NCI-H345 treated with DMSO at 0.1 percent for 48 hours (cell line): ENCODE results near the gene COL13A1.

ENCODE experiments used
- DNase-seq: peaks from one replicate; lab custom pipeline; 2025; ENCODE audit not compliant: unreplicated experiment; lab: John Stamatoyannopoulos, UW

The COL13A1 gene

DNA sequence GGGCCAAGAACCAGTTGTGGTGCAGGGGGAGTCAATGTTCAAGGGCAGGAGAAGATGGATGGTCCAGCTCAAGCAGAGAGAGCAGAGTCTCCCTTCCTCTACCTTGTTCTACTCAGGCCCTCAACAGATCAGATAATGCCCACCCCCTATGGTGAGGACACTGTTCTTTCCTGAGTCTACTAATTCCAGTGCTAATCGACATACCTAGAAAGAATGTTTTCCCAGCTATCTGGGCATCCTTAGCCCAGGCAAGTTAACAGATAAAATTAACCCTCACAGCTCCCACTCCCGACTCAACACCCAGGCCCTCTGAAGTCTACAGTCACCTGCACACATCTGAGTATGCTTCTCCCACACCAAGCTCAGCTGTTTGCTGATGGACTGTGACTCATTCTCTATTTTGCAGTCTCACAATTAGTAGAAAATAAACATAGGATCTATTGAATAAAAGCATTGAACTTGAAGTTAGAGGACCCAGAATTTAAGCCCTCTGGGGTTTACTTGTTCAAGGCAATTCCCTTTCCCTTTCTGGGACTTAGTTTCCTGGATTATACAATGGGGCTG is 17.1 kb downstream of the COL13A1 start:
- no peak for DNase-seq

DNA sequence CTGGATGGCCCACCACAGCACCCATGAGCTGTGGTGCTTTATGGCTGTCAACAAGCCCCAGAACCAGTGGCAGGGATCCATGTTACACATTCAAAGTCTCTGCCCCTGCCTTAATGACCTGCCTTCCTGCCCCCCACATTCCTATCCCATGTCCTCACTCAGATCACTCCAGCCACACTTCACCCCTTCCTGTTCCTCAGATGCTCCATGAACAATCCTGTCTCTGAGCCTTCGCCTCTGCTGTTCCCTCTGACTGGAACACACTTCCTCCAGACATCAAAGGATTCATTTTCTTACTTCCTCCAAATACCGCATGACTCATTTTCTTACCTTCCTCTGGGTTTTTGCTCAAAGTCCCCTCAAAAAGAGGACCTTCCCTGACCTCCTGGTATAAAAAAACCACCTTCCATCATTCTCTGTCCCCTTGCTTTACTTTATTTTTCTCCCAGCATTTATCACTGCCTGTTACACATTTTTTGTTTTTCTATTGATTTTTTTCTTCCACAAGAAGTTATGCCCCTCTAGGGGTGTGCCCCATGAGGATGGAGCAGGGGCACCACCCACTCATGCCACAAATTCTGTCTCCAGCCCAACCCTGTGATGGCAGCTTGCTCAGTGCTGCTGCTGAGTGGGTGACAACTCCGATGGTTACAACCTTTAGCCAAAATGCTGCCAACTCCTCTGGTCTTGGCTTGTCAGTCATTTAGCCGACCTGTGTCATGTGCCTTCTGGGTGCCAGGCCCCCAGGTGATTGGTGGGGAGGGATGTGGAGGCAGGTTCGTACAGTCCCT is 18.2 kb downstream of the COL13A1 start:
- DNase-seq, result no peak

DNA sequence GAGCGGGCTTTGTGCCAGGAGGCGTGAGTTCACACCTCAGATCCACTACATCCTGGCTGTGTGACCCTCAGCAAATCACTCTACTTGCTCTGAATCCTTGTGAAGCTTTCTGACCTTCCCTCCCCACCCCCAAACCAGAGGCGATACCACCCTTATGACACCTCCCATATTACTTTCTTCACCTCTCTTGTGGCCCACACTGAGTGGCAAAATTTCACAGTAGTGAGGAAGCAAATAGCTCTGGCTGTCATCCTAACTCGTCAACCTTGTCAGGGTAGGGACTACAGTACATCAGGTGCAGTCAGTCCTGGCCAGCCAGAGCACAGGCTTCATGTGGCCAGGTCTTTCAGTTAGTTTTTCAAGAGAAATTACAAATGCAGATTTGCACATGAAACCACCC is 19.1 kb downstream of the COL13A1 start:
- DNase-seq, result no peak

DNA sequence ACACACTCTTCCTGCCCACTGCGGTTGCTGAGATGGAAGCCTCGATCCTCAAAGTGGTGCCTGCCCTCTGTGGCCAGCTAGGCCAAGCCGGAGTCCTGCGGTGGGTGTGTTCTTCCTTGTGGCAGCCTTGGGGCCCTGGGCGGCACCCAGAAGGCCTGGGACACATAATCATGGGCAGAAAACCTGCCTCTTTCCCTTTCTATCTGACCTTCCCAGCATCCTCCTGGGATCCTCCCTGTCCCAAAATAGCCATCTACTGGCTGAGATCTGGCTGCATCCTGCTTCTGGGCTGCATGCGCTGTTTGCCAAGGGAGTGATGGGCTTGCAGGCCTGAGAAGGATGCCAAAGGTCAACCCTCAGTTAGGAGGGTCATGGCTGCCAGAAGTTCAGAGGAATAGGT is 23.9 kb downstream of the COL13A1 start:
- DNase-seq, result no peak

DNA sequence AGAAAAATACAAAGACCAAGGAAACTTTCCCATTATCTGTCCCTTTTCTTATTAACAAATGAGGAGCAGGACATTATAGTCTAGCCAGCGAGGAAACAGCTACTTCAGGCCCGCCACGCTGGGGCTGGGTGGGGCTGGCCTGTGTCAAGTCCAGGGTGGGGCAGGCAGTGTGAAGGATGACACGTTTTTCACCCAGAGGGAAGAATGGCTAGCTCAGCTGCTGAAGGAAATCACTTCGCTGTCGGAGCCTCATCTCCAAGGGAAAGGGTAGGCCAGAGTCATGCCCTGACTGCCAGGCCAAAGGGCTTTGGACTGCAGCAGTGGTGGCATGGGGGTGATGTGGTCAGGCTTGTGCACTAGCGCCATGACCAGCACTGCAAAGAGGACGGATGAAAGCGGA is 24.4 kb downstream of the COL13A1 start:
- DNase-seq, result no peak

DNA sequence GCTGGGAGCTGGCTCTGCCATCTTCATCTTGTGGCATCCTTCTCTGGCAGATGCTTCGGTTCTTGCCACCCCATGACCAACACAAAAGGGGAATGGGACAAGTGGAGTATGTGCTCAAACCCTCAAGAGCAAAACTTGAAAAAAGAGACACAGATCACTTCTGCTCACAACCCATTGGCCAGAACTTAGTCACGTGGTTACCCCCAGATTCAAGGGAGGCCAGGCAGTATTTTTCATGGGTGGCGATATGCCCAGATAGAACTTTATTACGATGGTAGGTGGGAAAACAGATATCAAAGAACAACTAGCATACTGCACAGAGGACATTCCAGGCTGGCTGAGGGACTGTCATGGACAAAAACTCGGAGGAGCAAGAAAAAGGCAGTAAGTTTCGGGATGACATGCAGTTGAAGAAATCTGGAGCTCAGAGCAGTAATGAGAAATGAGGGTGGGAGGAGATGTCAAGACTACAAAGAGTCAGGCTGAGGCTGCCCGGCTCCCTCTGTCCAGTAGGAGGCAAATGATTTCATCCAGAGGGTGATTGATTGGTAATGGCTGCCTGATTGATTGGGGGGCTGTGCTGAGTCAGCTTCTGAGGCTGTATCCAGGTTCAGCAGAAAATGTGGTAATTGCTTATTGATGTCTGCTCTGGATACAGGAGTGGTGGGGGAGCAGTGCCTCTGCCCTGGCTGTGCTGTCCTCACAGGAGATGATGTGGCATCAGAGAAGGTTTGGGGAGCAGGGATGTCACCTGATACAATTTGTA is 25.3 kb downstream of the COL13A1 start:
- DNase-seq, result no peak

DNA sequence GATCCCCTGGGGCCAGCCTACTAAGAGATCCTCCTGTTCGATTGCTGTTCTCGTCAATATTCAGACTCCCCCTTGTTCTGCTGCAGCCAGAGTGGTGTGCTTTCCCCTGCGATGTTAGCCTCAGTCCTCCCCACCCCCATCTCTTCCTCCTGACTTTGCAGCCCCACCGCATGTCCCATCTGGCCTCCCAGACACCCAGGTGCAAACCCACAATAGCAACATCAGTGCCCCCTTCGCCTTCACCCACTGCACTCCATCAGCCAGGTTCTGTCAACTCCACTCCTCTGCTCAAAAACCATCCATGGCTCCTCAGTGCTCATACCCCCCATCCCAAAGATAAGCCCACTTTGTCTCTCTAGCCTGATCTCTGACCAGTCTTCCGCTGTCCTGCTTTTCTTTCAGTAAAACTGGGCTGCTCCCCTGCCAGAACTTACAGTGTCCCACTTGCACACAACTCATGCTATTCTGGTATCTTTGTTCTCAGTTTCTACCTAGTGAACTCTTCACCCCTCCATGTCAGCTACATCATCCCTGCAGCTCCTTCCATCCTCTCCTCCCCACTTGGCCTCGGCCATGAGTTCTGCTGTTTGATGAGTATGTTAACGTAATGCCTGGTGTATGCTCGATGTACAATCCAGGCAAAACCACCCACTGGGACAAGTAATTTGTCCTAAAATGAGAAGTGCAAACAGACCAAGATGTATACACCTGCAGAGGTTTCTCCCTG is 26.6 kb downstream of the COL13A1 start:
- DNase-seq, result peak; percentile 31

DNA sequence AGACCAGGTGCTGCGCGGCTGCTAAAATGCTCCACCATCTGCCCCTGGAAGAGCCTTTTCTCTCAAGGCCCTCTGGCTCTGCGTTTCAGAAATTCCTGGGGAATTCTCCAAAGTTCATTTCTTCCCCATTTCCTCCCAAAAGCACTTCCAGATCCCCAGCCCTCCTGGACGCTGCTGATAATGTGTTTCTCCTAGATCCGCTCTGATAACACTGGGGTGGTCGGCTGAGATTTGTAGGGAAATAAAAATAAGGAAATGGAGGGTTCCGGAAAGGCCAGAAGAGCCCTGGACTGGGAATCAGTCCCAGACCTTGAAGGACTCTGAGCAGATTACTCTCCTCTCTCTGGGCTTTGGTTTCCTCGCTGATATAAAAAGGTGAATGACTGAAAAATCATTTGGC is 28.1 kb downstream of the COL13A1 start:
- DNase-seq, result no peak

DNA sequence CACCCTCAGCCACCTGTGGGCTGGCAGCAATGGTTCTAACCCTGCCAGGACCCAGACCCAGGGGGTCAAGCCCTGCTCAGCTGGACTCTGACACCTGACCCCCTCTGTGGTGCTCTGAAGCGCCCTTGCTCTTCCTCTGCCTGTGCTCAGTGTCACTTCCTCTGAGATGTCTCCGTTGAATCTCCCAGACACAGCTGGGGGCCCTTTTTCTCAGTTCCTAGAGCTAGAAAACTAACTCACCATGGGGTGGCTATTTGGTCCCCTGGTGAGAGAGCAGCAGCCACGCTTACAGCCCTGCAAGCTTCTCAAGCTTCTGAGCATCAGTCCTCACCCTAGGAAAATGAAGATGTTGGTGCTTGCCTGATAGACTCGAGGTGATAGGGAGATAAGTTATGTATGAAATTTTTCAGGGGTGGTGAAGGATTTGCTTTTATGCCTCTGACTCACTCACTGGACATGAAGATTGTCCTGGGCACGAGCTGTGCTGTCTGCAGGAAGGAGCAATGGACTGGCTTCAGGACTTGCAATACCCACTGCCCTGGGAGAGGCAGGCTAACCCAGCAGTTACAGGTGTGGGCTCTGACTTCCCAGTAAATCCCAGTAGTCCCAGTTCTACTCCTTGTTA is 29.6 kb downstream of the COL13A1 start:
- no peak for DNase-seq

DNA sequence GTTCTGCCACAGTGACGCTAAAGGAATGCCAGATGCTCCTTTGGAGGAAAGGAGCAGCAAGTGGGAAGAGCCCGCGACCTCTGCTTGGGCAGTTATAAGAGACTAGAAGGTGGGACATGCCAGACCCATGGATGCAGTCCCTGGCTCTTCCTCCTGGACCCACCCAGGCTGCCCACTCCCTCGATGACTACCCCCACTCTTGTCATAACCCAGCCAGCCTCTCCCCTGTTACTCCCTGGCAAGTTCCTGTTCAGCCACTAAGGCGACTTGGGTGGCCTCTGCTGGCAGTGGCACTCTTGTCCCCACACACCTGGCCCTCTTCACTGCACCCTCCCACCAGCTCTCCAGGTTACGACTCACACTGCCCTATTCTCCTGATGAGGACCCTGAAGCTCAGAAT is 33.5 kb downstream of the COL13A1 start:
- no peak for DNase-seq

DNA sequence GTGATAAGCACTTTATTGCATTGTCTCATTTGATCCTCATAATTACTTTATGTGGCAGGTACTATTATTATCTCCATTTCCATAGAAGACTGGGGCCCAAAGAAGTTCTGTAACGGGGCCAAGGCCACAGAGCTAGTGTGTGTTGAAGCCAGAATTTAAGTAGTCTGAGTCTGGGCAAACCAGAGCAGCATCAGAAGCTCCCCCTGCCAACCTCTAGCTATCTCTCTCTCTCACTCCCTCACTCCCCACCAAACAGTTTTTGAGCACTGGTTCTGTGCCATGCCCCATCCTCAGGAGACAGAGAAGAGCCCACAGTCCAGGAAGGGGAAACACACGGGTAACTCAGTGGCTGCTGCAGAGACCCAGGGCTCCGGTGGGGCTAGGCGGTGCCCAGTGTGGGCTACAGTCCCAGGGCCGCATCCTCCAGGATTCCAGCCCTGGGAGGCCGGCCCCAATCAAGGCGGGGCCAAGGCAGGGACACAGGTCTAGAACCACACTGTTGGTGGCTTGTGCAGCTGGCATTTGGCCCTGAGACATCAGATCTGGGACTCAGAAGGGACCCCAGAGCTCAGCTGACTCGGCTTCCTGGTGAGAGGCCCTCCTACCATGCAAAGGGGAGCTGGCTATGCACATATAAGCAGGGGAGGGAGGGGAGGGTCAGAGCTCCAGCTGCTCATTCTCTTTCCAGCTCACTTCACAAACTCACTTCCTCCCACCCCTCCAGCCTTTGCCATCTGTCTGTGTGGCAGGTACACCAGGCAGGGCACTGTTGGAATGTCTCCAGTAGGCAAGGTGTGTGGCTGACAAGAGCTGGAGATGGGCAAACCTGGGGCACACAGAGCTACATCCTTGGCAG is 34.4 kb downstream of the COL13A1 start:
- no peak for DNase-seq

DNA sequence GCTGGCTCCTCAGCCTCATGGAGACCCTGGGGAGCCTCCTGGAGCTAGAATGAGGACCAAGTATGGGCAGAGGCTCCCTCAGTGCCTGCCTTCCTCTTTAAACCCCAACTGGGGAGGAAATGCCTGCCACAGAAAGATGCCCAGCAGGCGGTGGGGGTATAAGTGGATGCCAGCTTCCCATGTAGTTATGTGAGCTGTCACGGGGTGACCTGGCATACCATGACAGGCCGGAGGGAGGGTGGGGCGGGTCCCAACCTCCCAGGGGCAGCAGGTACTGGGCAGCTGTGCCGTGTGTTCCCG is 35.0 kb downstream of the COL13A1 start:
- DNase-seq, result no peak

DNA sequence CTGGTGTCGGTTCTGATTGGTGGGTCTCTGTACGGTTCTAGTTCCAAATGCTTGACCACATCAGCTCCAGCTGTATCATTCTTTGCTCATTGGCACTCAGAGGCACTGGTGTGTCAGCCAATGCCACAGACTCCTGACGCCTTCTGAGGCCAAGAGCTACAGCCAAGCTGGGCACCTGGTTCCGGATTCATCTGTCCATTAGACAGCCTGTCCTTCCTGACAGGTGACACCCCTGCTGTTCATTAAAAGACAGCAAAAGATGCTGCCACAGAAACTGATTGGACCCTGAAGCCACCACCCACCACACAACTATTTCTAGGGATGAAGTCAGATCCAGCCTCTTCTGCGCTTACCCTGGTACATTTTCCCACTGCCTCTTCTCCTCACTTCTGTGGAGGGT is 35.6 kb downstream of the COL13A1 start:
- no peak for DNase-seq

DNA sequence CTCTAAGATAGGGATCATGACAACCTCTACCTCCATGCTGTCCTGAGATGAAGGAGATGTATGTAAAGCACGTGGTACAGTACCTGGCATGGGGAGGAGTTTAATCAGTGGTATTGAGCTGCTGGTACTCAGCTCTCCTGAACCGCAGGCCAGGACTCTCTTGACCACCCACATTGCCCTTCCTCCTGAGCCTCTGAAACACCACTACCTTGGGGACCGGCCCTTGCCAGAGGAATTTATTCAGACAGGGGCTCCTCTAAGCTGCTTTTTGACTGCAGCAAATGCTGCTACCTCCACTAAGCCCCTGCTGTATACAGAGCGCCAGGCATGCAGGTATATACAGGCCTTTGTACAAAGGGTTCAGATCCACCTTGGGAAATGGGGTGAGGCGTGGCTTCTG is 36.7 kb downstream of the COL13A1 start:
- no peak for DNase-seq

DNA sequence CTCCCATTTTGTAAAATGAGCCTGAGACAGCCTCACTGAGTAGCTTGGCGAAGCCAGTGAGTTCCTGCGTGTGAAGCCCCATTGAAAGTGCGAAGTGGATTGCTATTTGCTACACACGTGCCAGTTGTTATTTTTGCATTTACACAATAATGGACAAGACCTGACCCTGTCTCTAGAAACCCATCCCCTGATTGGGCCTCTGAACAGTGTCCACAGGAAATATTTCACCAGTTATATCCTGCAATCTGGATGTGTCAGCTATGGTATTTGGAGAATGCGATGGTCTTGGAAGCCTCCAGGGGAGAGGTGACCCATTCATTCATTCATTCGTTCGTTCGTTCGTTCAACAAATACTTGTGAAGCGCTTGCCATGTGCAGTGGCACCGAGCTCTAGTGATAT is 37.1 kb downstream of the COL13A1 start:
- DNase-seq, result no peak

DNA sequence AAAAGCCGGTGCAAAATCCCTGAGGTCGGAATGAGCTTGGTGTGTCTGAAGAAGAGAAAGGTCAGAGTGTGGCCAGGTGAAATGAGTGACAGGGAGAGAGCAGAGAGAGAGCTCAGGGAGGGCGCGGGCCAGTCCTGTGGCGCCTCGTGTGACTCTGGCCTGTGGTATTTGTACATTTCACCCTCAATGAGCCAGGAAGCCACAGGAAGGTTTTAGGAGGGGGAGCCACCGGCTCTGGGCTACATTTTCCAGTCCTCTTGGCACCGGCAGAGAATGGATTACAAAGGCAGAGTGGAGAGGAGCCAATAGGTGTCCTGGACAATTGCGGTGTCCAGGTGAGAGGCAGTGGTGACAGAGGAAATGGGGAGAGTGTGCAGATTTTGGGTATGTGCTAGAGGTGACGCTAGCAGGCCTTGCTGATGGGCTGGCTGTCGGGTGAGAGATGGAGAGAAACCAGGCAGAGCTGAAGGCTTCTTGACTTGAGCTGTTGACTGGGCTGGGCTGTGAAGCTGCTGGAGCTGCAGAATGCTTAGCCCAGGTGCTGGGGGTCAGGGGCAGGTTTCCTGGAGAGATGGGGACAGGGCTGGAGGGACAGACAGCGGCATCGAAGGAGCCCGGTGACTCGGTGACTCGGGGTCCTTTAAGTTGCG is 38.1 kb downstream of the COL13A1 start:
- no peak for DNase-seq

DNA sequence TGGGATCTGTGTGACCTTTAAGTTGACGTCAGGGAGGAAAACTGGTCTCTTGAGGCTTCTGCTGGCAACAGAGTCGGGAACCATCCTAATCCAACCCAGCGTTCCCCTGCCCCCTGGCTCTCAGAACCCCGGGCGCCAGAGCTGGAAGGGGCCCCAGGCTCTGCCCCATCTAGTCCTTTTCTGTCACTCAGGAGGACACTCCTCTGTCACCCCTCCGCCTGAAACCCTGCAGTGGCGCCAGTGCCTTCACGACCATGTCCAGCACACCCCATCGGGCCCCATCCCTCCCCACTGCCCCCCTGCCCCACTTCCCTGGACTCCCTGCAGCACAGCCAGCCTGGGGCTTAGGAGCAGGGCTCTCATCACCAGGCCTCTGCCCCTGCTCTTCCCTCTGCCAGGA is 39.1 kb downstream of the COL13A1 start:
- no peak for DNase-seq

DNA sequence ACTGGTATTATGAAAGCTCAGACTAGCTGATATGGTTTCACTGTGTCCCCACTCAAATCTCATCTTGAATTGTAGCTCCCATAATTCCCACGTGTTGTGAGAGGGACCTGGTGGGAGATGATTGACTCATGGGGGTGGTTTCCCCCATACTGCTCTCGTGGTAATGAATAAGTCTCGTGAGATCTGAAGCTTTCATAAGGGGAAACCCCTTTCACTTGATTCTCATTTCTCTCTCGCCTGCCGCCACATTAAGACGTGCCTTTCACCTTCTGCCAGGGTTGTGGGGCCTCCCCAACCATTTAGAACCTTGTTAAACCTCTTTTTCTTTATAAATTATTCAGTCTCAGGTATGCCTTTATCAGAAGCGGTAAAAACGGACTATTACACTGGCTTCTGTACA is 40.3 kb downstream of the COL13A1 start:
- no peak for DNase-seq

DNA sequence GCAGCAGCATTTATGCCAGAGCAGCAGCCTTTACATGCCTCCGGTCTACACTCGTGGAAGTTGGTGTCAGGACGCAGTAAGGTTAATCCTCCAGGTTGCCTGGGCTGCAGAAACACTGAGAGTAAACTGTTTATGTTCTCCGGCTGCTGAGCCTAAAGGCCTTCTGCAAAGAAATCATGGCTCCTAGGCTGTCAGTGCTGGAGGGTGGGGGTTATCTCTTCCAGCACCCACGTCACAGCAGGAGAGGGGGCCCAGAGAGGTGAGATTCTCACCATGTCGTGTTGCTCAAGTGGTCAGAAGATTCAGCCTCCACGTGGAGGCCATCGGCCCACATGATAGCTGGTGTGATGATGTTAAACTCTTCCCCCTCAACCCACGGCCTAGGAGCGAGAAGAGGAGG is 41.2 kb downstream of the COL13A1 start:
- no peak for DNase-seq

DNA sequence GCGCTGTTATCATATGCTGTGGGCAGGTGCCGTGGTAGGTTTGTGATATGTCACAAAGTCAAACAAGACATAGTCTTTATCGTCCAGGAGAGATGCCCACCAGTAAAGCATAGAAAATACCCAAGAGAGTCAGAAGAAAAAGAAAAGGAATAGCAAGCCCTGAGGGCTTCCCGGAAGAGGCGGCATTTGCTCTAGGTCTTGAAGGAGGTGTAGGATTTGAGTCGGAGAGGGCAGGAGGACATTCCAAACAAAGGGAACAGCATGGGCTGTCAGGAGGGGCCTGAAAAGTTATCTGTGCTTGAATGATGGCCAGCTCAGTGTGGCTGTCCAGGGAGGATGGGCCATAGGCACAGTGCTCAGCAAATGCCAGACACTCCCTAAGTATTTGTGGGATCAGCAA is 42.2 kb downstream of the COL13A1 start:
- DNase-seq, result no peak
